ENCODE data around the gene NR3C2. TPM values are rescaled to one million over a fixed set of nuclear protein-coding genes. Genes with fewer than 3 reads are reported as not detected.
A peak's percentile ranks its signal among the peaks of the same experiment; 100 is the strongest.
"Not testable (repeated sequence)": the region's sequence is repeated elsewhere in the genome, so short reads cannot be mapped to it uniquely, and the experiment has no call there.

Gene NR3C2
- polyA plus RNA-seq, 1 donor, result 6.8 TPM

GRCh38 chr4:148210661-148211060 lies 231.6 kb downstream of the NR3C2 start:
- Histone ChIP-seq H3K27ac (ENCODE audit: low read length) (no peak overlapping the region), H3K4me1 (ENCODE audit: control insufficient read depth, insufficient read depth, low read length) (no peaks in the 10 kb centered on the region), H3K36me3 (ENCODE audit: control insufficient read depth, insufficient read depth, low read length) (no peaks in the 10 kb centered on the region), H3K27me3 (ENCODE audit: control insufficient read depth, insufficient read depth, low read length) (no peaks in the 10 kb centered on the region), H3K9me3 (ENCODE audit: control insufficient read depth, low read depth, low read length) (no peaks in the 10 kb centered on the region), H3K4me3 (ENCODE audit: low read length) (no peak overlapping the region)
- 100% methylated on average over 1 of the region's 1 CpG for WGBS (ENCODE audit: insufficient coverage, low lambda C conversion rate)
- DNase-seq, result no peak

DNA sequence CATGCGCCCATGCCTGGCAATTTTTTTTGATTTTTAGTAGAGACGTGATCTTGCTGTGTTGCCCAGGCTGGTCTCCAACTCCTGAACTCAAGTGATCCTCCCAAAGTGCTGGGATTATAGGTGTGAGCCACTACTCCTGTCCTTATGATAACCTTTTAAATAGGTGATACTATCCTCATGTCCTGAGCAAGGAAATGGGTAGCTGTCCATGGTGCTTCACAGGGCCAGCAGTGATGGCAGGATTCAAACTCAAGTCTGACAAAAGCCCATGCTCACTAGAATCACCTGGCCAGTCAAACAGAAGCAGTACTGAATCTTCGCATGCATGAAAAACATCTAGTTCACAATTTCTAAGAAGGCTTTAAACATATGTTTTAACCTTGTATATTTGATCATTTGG lies 235.1 kb downstream of the NR3C2 start:
- no peak for DNase-seq
- Histone ChIP-seq H3K36me3 (ENCODE audit: control insufficient read depth, insufficient read depth, low read length) (no peaks in the 10 kb centered on the region), H3K4me1 (ENCODE audit: control insufficient read depth, insufficient read depth, low read length) (peaks cover 2% of the 10 kb centered on the region), H3K9me3 (ENCODE audit: control insufficient read depth, low read depth, low read length) (no peaks in the 10 kb centered on the region), H3K27ac (ENCODE audit: low read length) (no peak overlapping the region), H3K4me3 (ENCODE audit: low read length) (no peak overlapping the region), H3K27me3 (ENCODE audit: control insufficient read depth, insufficient read depth, low read length) (no peaks in the 10 kb centered on the region)
- WGBS (ENCODE audit: insufficient coverage, low lambda C conversion rate), result no CpG with 5 or more reads among the region's 3 CpGs

DNA sequence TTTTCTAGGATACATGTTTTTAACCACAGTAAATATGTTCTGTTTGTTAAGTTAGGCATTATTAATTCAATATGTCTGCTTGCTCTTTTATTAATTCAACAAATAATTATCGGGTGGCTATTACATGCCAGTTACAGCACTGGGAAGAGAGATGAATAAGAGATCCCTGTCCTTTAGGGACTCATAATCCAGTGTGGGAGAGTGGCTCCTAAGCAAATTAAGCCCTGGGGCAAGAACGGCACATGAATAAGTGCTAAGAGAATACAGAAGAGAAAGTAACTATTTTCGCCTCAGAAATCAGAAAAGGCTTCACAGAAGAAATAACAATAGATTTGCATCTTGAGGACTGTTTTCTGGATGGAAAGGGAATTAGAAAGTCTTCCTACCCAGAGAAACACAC lies 236.7 kb downstream of the NR3C2 start:
- H3K4me3 ChIP-seq (ENCODE audit: low read length), result no peak overlapping the region
- WGBS (ENCODE audit: insufficient coverage, low lambda C conversion rate), result 100% methylated on average over 2 of the region's 3 CpGs
- DNase-seq, result no peak

GRCh38 chr4:148204892-148205291 lies 237.3 kb downstream of the NR3C2 start:
- WGBS (ENCODE audit: insufficient coverage, low lambda C conversion rate), result no CpG with 5 or more reads among the region's 1 CpG
- peaks cover 2% of the 10 kb centered on the region for H3K4me1 ChIP-seq (ENCODE audit: control insufficient read depth, insufficient read depth, low read length)
- H3K36me3 ChIP-seq (ENCODE audit: control insufficient read depth, insufficient read depth, low read length), result no peaks in the 10 kb centered on the region
- DNase-seq, result no peak
- H3K27me3 ChIP-seq (ENCODE audit: control insufficient read depth, insufficient read depth, low read length), result no peaks in the 10 kb centered on the region
- no peaks in the 10 kb centered on the region for H3K9me3 ChIP-seq (ENCODE audit: control insufficient read depth, low read depth, low read length)
- no peak overlapping the region for H3K4me3 ChIP-seq (ENCODE audit: low read length)
- H3K27ac ChIP-seq (ENCODE audit: low read length), result no peak overlapping the region

More for the DNA sequence above, 236.7 kb downstream of the NR3C2 start:
- H3K27me3 ChIP-seq (ENCODE audit: control insufficient read depth, insufficient read depth, low read length), result no peaks in the 10 kb centered on the region
- H3K4me1 ChIP-seq (ENCODE audit: control insufficient read depth, insufficient read depth, low read length), result peaks cover 2% of the 10 kb centered on the region
- H3K9me3 ChIP-seq (ENCODE audit: control insufficient read depth, low read depth, low read length), result no peaks in the 10 kb centered on the region
- H3K27ac ChIP-seq (ENCODE audit: low read length), result no peak overlapping the region
- no peaks in the 10 kb centered on the region for H3K36me3 ChIP-seq (ENCODE audit: control insufficient read depth, insufficient read depth, low read length)

GRCh38 chr4:148204171-148204570 lies 238.0 kb downstream of the NR3C2 start:
- no peak for DNase-seq
- Histone ChIP-seq H3K4me3 (ENCODE audit: low read length) (no peak overlapping the region), H3K9me3 (ENCODE audit: control insufficient read depth, low read depth, low read length) (no peaks in the 10 kb centered on the region), H3K36me3 (ENCODE audit: control insufficient read depth, insufficient read depth, low read length) (no peaks in the 10 kb centered on the region), H3K4me1 (ENCODE audit: control insufficient read depth, insufficient read depth, low read length) (peaks cover 2% of the 10 kb centered on the region), H3K27ac (ENCODE audit: low read length) (no peak overlapping the region), H3K27me3 (ENCODE audit: control insufficient read depth, insufficient read depth, low read length) (no peaks in the 10 kb centered on the region)
- 90% methylated on average over 2 of the region's 3 CpGs for WGBS (ENCODE audit: insufficient coverage, low lambda C conversion rate)

- DNase-seq, result peak; percentile 44 to 69
- Histone ChIP-seq H3K27ac (ENCODE audit: low read length) (peak overlapping the region; percentile 40), H3K4me3 (ENCODE audit: low read length) (no peak overlapping the region), H3K36me3 (ENCODE audit: control insufficient read depth, insufficient read depth, low read length) (no peaks in the 10 kb centered on the region), H3K27me3 (ENCODE audit: control insufficient read depth, insufficient read depth, low read length) (no peaks in the 10 kb centered on the region), H3K9me3 (ENCODE audit: control insufficient read depth, low read depth, low read length) (no peaks in the 10 kb centered on the region), H3K4me1 (ENCODE audit: control insufficient read depth, insufficient read depth, low read length) (peaks cover 2% of the 10 kb centered on the region)
- 72% methylated on average over 2 of the region's 14 CpGs for WGBS (ENCODE audit: insufficient coverage, low lambda C conversion rate)
Measured at GRCh38 chr4:148203056-148203898, 238.9 kb downstream of the NR3C2 start.

DNA sequence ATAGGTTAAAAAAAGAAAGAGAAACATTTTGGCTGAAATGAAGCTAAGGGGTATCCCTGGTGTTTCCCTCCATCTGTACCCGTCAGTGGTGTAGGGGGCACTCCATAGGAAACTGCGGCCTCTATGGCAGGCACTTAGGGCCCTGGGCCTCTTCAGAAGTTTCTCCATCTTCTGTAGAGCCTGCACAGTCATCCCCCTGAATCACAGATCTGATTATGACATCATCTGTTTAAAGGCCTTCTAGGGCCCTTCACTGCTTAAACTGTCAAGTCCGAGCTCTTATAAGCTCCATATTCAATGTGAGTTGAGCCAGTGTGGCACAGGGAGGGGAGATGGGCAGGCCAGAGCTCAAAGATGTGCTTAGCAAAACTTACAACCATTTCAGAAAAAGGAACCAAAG lies 241.3 kb downstream of the NR3C2 start:
- Histone ChIP-seq H3K27ac (ENCODE audit: low read length) (no peak overlapping the region), H3K4me3 (ENCODE audit: low read length) (no peak overlapping the region), H3K4me1 (ENCODE audit: control insufficient read depth, insufficient read depth, low read length) (peaks cover 2% of the 10 kb centered on the region), H3K36me3 (ENCODE audit: control insufficient read depth, insufficient read depth, low read length) (no peaks in the 10 kb centered on the region), H3K9me3 (ENCODE audit: control insufficient read depth, low read depth, low read length) (no peaks in the 10 kb centered on the region), H3K27me3 (ENCODE audit: control insufficient read depth, insufficient read depth, low read length) (no peaks in the 10 kb centered on the region)
- no CpG with 5 or more reads among the region's 3 CpGs for WGBS (ENCODE audit: insufficient coverage, low lambda C conversion rate)
- no peak for DNase-seq

GRCh38 chr4:148196164-148196563 lies 246.1 kb downstream of the NR3C2 start:
- no peaks in the 10 kb centered on the region for H3K27me3 ChIP-seq (ENCODE audit: control insufficient read depth, insufficient read depth, low read length)
- peak overlapping the region; percentile 34 for H3K27ac ChIP-seq (ENCODE audit: low read length)
- H3K4me3 ChIP-seq (ENCODE audit: low read length), result no peak overlapping the region
- DNase-seq, result peak in 1 of 2 donors; percentile 54
- peaks cover 6% of the 10 kb centered on the region for H3K36me3 ChIP-seq (ENCODE audit: control insufficient read depth, insufficient read depth, low read length)
- no peaks in the 10 kb centered on the region for H3K4me1 ChIP-seq (ENCODE audit: control insufficient read depth, insufficient read depth, low read length)
- no peaks in the 10 kb centered on the region for H3K9me3 ChIP-seq (ENCODE audit: control insufficient read depth, low read depth, low read length)
- no CpG with 5 or more reads among the region's 1 CpG for WGBS (ENCODE audit: insufficient coverage, low lambda C conversion rate)

DNA sequence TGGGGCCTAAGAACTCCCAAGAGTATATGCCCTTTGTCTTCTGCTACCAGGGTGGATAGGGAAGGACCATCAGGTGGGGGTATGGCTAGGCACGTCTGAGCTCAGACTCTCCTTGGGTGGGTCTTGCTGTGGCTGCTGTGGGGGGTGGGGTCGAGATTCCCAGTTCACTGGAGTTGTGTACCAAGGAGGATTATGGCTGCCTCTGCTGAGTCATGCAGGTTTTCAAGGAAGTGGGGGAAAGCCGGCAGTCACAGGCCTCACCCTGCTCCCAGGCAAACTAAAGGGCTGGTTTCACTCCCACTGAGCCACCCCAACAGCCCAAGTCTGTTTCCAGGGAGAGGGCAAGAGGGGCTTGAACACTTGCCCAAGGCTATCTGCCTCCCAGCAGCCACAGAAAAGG lies 249.7 kb downstream of the NR3C2 start:
- no peak overlapping the region for H3K4me3 ChIP-seq (ENCODE audit: low read length)
- no peak overlapping the region for H3K27ac ChIP-seq (ENCODE audit: low read length)
- H3K9me3 ChIP-seq (ENCODE audit: control insufficient read depth, low read depth, low read length), result no peaks in the 10 kb centered on the region
- no peak for DNase-seq
- H3K27me3 ChIP-seq (ENCODE audit: control insufficient read depth, insufficient read depth, low read length), result no peaks in the 10 kb centered on the region
- peaks cover 6% of the 10 kb centered on the region for H3K36me3 ChIP-seq (ENCODE audit: control insufficient read depth, insufficient read depth, low read length)
- no peaks in the 10 kb centered on the region for H3K4me1 ChIP-seq (ENCODE audit: control insufficient read depth, insufficient read depth, low read length)
- WGBS (ENCODE audit: insufficient coverage, low lambda C conversion rate), result no CpG with 5 or more reads among the region's 3 CpGs

GRCh38 chr4:148187454-148188222 lies 254.6 kb downstream of the NR3C2 start:
- not testable (repeated sequence) for H3K4me1 ChIP-seq (ENCODE audit: control insufficient read depth, insufficient read depth, low read length); H3K27ac ChIP-seq (ENCODE audit: low read length); H3K27me3 ChIP-seq (ENCODE audit: control insufficient read depth, insufficient read depth, low read length); H3K9me3 ChIP-seq (ENCODE audit: control insufficient read depth, low read depth, low read length); DNase-seq; H3K36me3 ChIP-seq (ENCODE audit: control insufficient read depth, insufficient read depth, low read length); H3K4me3 ChIP-seq (ENCODE audit: low read length)
- 95% methylated on average over 3 of the region's 5 CpGs for WGBS (ENCODE audit: insufficient coverage, low lambda C conversion rate)

All from large intestine (tissue), 3 donors.